Kidney epithelial cell (primary cell): ENCODE data around the gene PPIB. TPM values are rescaled to one million over a fixed set of nuclear protein-coding genes. Genes with fewer than 3 reads are reported as not detected.

Experiments used
- DNase-seq: peaks from one replicate; pipeline ENCODE4 v3.0.0-alpha.2; 2010; ENCODE audit warnings: low read depth
- H3K27me3 ChIP-seq: 2 replicates; pipeline ENCODE4 v1.6.0; 2011; ENCODE audit warnings: low read length; ENCODE audit not compliant: control insufficient read depth, insufficient read depth
- H3K36me3 ChIP-seq: 2 replicates; pipeline ENCODE4 v1.5.1; 2011; ENCODE audit warnings: low read length; ENCODE audit not compliant: control insufficient read depth, insufficient read depth
- H3K4me3 ChIP-seq: 2 replicates; pipeline ENCODE4 v1.5.1; 2011; ENCODE audit warnings: low read depth, mild to moderate bottlenecking, control low read depth, low read length
- total RNA-seq: library from RNA; depleted of rRNA; stranded (reverse); fragments of >200 nt; gene quantifications from 2 replicates; pipeline ENCODE4 v1.2.3, GENCODE V29; 2015
- TF ChIP-seq, protein P1 (sequence below): IDR thresholded peaks from 2 replicates; pipeline ENCODE4 v1.5.1; 2011; ENCODE audit warnings: mild to moderate bottlenecking, moderate library complexity, low read length, control low read depth, inconsistent platforms; ENCODE audit not compliant: insufficient read depth, poor library complexity, severe bottlenecking

PPIB gene
- total RNA-seq, 1 donor from 2014 or later, result 736 TPM

DNA sequence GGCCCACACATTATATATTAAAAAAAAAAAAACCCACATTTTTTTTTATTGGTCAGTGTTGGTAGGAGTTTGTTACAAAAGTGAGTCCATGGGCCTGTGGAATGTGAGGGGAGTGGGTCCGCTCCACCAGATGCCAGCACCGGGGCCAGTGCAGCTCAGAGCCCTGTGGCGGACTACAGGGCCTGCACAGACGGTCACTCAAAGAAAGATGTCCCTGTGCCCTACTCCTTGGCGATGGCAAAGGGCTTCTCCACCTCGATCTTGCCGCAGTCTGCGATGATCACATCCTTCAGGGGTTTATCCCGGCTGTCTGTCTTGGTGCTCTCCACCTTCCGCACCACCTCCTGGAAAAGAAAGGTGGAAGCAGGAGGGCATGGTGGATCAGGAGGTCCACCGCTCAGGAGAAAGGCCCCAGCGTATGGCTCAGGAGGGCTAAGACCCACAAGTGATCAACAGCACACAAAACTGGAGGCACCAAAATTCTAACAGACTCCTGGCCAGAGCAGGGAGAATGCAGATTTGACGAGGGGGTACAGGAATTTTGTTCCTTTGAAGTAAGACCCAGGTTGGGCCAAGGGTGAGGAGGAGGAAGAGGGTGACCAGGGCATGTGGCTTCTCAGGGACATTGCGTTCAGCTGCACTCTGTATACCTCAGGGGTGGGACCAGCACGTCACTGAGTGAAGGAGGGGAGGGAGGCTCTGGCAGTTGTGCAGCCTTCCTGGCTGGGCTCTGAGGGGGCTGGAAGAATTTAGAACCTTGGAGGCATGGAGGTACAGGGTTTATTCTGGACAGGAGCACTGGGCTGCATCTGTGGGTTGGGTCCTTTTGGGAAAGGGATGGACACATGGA is 6.8 kb downstream of the PPIB start:
- peaks cover 6% of the 10 kb centered on the region for H3K36me3 ChIP-seq

DNA sequence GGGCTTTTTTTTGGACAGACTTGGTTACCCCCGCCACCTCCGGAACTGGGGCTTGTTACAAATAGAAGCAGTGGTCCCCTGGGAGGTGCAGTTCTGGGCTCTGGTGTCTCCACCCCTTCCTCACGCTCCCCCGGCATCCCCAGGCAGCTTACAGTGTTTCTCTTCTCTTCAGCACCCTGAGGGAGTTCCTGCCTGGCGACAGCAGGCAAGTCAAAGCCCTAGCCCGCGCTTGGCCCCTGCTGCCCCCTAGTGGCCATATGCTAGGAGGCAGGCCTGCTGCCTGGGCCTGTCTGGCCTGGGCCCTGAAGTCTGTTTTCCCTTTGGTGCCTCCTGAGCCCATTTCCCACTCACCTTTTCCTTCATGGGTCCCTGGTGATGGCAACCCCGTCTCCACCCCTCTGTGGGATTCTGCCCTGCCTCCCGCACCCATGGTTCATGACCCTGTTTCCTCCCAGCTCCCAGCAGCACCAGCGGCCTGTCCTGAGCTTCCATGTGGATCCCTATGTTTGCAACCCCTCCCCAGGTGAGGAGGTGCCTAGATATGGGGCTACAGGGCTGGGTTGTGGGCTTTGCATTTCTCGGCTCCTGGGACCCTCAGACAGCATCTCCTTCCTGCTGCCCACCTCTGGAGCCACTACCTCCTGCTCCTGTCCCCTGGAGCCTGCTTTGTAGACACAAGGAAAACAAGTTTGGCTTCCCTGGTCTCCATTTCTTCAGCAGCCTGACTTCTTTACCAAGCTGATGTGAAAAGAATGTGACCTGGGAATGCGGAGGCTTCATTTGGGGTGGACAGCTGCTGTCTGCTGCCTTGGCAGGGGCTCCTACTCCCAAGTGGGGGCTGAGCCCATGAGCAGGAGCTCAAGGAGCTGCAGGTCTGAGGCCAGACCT is 9.1 kb downstream of the PPIB start:
- peaks cover 4% of the 10 kb centered on the region for H3K36me3 ChIP-seq
- peaks cover 15% of the 10 kb centered on the region for H3K27me3 ChIP-seq
- no peak overlapping the region for H3K4me3 ChIP-seq
- DNase-seq, result peak; percentile 39
- TF ChIP-seq, protein P1, sequence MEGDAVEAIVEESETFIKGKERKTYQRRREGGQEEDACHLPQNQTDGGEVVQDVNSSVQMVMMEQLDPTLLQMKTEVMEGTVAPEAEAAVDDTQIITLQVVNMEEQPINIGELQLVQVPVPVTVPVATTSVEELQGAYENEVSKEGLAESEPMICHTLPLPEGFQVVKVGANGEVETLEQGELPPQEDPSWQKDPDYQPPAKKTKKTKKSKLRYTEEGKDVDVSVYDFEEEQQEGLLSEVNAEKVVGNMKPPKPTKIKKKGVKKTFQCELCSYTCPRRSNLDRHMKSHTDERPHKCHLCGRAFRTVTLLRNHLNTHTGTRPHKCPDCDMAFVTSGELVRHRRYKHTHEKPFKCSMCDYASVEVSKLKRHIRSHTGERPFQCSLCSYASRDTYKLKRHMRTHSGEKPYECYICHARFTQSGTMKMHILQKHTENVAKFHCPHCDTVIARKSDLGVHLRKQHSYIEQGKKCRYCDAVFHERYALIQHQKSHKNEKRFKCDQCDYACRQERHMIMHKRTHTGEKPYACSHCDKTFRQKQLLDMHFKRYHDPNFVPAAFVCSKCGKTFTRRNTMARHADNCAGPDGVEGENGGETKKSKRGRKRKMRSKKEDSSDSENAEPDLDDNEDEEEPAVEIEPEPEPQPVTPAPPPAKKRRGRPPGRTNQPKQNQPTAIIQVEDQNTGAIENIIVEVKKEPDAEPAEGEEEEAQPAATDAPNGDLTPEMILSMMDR, result peak; percentile 99

More for the DNA sequence above, 6.8 kb downstream of the PPIB start:
- TF ChIP-seq, protein P1, result no peak
- no peak for DNase-seq
- Histone ChIP-seq H3K27me3 (peaks cover 15% of the 10 kb centered on the region), H3K4me3 (no peak overlapping the region)

DNA sequence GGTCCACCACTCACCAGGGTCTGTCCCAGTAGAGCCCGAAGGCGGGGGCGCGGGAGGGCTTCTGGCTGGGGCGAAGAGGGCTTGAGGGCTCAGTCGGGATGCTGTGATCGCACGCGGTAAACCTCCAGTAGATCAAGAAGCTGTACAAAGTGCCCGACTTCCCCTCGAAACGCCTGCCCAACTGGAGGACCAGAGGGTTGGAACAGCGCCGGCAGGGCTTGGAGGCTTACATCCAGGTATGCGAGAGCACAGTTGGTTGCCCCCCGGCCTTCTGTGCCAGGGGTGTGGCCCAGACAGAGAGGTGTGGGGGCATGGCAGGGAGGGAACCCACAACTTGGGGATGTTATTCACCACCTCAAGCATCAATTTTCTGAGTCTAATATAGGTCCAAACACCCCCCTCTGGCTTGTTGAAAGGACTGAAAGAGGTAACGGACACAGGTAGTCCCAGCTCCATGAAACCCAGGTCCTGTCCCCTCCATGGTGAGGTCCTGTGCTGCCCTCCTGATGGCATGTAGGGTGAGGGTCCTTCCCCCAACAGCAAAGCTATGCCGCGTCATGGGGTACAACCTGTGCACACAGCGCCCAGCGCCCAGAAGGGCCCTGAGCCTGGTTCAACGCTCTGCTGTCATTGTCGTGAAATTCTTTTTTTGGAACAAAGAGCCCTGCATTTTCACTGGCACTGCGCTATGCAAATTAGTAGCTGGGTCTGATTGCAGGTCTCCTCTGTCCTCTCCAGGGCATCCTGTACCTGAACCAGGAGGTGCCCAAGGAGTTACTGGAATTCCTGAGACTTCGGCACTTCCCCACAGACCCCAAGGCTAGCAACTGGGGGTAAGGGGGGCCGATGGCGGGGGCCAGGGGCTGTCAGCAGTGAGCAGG is 10.1 kb downstream of the PPIB start:
- peaks cover 2% of the 10 kb centered on the region for H3K36me3 ChIP-seq
- H3K4me3 ChIP-seq, result peak overlapping the region; percentile 52
- peaks cover 15% of the 10 kb centered on the region for H3K27me3 ChIP-seq
- no peak for DNase-seq
- TF ChIP-seq, protein P1, result no peak

DNA sequence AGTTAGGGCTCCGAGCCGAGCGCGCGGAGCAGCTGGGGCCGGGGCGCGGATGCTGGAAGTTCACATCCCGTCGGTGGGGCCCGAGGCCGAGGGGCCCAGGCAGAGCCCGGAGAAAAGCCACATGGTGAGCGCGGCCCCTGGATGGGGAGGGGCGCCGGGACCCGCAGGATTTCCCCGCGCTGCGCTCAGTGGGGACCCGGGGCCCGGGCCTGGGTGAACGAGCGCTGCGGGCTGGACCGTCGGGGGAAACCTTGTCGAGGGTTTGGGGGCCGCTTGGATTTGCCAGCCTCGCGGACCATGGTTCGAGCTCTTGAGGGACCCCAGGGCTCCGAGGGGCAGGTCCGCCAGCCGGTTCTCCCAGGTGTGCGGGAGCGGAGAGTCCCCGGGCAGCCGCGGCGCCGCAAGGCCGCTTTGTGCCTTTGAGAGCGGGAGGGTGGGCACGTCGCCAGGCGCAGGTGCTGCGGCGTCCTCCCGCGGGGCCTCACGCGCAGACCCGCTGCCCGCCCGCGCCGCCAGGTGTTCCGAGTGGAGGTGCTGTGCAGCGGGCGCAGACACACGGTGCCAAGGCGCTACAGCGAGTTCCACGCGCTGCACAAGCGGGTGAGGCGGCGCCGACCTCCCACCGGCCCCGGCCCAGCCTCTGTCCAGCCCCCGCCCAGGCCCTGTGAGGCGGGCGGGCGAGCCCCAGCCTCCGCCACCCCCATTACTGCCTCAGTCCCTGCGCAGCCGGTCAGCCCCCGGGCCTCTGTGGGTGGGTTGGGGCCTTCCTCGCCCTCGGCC is 10.9 kb downstream of the PPIB start, which contains the start of gene SNX22:
SNX22 (plus strand) TSS at position 5 of the 780 bp plus-strand sequence; CDS start at position 50, 45 bp downstream.
- no peak for DNase-seq
- Histone ChIP-seq H3K27me3 (peaks cover 15% of the 10 kb centered on the region), H3K4me3 (peak within 1 kb of the TSS; percentile 52), H3K36me3 (peaks cover 2% of the 10 kb centered on the region)
- TF ChIP-seq, protein P1, result no peak

DNA sequence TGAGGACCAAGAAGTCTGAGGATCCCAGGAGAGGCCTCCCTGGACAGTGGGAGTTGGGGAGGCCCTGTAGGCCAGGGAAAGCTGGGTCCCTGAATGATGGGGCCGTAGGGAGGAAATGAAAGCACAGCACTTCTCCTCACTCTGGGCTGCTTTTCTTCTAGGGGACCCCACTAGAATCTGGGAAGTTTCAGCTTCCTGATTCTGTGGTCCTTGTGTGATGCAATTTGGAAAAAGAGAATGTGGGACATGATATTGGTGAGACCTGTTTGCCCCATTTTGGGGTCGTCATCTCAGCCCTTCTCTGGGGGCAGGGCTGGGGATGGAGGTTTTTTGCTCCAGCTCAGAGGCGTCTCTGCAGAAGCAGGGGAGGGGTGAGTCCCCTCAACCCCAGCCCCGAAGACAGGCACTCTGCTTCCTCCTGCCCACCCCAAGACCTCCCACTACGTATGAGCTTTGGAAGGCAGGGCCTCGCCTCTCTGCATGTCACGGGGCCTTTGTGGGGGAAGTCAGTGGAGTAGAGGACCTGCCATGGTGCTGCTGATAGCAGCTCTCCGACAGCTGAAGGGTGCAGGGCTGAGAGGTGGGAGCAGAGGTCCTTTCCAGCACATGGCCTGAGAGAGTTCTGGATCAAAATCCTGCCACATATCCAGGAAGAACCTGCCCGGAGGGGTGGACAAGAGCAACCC is 12.8 kb downstream of the PPIB start:
- TF ChIP-seq, protein P1, result no peak
- no peak overlapping the region for H3K4me3 ChIP-seq
- no peak for DNase-seq

More for the DNA sequence above, 12.8 kb downstream of the PPIB start:
- Histone ChIP-seq H3K27me3 (peaks cover 15% of the 10 kb centered on the region), H3K36me3 (no peaks in the 10 kb centered on the region)
